Measurements from ENCODE around the gene EXD3.

Gene EXD3

GRCh38 chr9:137297966-137298365 is 125.0 kb downstream of the EXD3 start:
- DNase-seq (ENCODE audit: low read depth in 3 of 3, low spot score in 1 of 3), result no peak

- DNase-seq (ENCODE audit: low read depth in 3 of 3, low spot score in 1 of 3), result no peak
Measured at GRCh38 chr9:137296670-137297664, 126.0 kb downstream of the EXD3 start.

GRCh38 chr9:137295849-137296669 is 126.9 kb downstream of the EXD3 start:
- no peak for DNase-seq (ENCODE audit: low read depth in 3 of 3, low spot score in 1 of 3)

- DNase-seq (ENCODE audit: low read depth in 3 of 3, low spot score in 1 of 3), result peak in 1 of 3 donors; percentile 51
Measured at GRCh38 chr9:137295238-137295811, 127.6 kb downstream of the EXD3 start.

- no peak for DNase-seq (ENCODE audit: low read depth in 3 of 3, low spot score in 1 of 3)
Measured at GRCh38 chr9:137294681-137295237, 128.2 kb downstream of the EXD3 start.

- no peak for DNase-seq (ENCODE audit: low read depth in 3 of 3, low spot score in 1 of 3)
Measured at GRCh38 chr9:137294091-137294680, 128.8 kb downstream of the EXD3 start.

- DNase-seq (ENCODE audit: low read depth in 3 of 3, low spot score in 1 of 3), result no peak
Measured at GRCh38 chr9:137293482-137294090, 129.4 kb downstream of the EXD3 start.

GRCh38 chr9:137293094-137293481 is 129.9 kb downstream of the EXD3 start:
- no peak for DNase-seq (ENCODE audit: low read depth in 3 of 3, low spot score in 1 of 3)

GRCh38 chr9:137286975-137287383 is 136.0 kb downstream of the EXD3 start:
- DNase-seq (ENCODE audit: low read depth in 3 of 3, low spot score in 1 of 3), result no peak

- DNase-seq (ENCODE audit: low read depth in 3 of 3, low spot score in 1 of 3), result no peak
Measured at GRCh38 chr9:137281345-137282116, 141.4 kb downstream of the EXD3 start.

- DNase-seq (ENCODE audit: low read depth in 3 of 3, low spot score in 1 of 3), result no peak
Measured at GRCh38 chr9:137280474-137281344, 142.3 kb downstream of the EXD3 start.

GRCh38 chr9:137279741-137280473 is 143.1 kb downstream of the EXD3 start:
- no peak for DNase-seq (ENCODE audit: low read depth in 3 of 3, low spot score in 1 of 3)

- DNase-seq (ENCODE audit: low read depth in 3 of 3, low spot score in 1 of 3), result no peak
Measured at GRCh38 chr9:137278721-137279711, 143.9 kb downstream of the EXD3 start.

- DNase-seq (ENCODE audit: low read depth in 3 of 3, low spot score in 1 of 3), result no peak
Measured at GRCh38 chr9:137278061-137278701, 144.8 kb downstream of the EXD3 start.

GRCh38 chr9:137277329-137278041 is 145.5 kb downstream of the EXD3 start, which contains the start of gene TOR4A:
TSS of gene TOR4A (plus strand) at chr9:137277726. CDS start at chr9:137278690, 964 bp downstream.
- no peak for DNase-seq (ENCODE audit: low read depth in 3 of 3, low spot score in 1 of 3)

Measured in stimulated activated CD4-positive, alpha-beta T cell treated with anti-CD3 and anti-CD28 coated beads, TNF-alpha, amount 100 ng/mL, for 1 hour (primary cell).